SK-N-MC (cell line): Measurements from ENCODE around the gene ETFB.

Experiments used
- EZH2 ChIP-seq: fragments of 200-600 bp; sonication (generic); IDR thresholded peaks from one replicate; pipeline ENCODE4 v1.6.1; 2017; ENCODE audit warnings: antibody characterized with exemption
- FOXP2 ChIP-seq: optimal IDR thresholded peaks from 2 replicates; pipeline ENCODE3; 2011; ENCODE audit warnings: mild to moderate bottlenecking, moderate library complexity; ENCODE audit not compliant: insufficient read depth; ENCODE audit errors: extremely low read length, control extremely low read depth
- POLR2AphosphoS5 ChIP-seq: IDR thresholded peaks from 2 replicates; pipeline ENCODE4 v1.6.1; 2012; ENCODE audit warnings: mild to moderate bottlenecking, low read depth, low read length, borderline replicate concordance

DNA sequence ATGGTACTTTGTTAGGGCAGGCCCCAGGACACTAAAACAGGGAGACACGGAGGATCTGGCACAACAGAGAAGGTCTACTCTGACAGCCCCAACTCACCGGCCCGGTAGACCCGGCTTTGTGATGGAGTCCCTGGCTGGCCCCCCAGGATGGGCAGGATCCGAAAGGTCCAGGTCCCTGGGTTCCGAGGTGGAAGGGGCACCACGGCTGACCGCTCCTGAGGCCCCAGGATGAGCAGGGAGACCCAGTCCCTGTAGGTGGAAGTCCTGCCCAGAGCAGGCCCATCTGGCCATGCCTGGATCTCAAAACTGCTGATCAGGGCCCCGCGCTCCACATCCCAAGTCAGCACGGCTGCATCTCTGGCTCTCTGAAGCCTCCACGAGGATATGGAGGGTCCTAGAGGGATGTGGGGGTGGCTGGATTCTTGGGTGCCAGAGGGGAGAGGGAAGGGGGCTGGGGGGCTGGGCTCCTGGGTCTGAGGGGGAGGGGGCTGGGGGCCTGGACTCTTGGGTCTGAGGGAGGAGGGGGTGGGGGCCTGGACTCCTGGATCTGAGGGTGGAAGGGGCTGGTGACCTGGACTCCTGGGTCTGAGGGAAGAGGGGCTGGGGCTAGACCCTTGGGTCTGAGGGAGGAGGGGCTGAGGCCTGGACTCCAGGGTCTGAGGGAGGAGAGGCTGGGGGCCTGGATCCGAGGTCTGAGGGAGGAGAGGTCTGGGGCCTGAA is 28.9 kb downstream of the ETFB start:
- TF ChIP-seq POLR2AphosphoS5 (no peak), EZH2 (no peak), FOXP2 (no peak)
